ENCODE data around the gene IKZF2. TPM values are rescaled to one million over a fixed set of nuclear protein-coding genes. Genes with fewer than 3 reads are reported as not detected.

Gene IKZF2
- total RNA-seq, 1 donor from 2014 or later: 57.0 TPM

DNA sequence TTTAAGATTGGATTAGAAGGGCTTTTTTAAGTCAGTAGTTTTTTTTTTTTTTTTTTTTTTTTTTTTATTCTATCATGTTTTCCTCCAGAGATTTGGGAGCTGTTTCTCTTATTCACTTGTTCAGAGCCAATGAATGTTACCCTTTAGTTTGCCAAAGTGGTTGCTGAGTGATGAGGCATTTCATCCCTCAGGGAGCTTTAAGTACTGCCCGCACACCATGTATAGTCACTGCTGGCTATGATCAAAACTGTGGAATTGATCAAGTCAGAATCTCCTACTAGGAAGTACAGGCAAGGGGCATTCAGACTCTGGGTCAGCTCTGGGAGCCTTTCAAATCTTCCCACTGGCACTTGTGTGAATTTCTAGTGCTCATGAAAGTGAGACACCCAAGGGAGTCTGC lies 201.6 kb downstream of the IKZF2 start:
- H3K27ac Mint-ChIP-seq: no peak overlapping the region
- H3K27me3 Mint-ChIP-seq: no peaks in the 10 kb centered on the region
- H3K36me3 Mint-ChIP-seq: peaks cover 12% of the 10 kb centered on the region
- H3K9me3 Mint-ChIP-seq: no peaks in the 10 kb centered on the region
- no peak overlapping the region for H3K4me3 Mint-ChIP-seq
- DNase-seq (ENCODE audit: extremely low spot score, unreplicated experiment): no peak
- no peak for TF ChIP-seq CTCF (conservative IDR thresholded peaks at IDR 0.05)
- H3K4me1 Mint-ChIP-seq (ENCODE audit: unreplicated experiment): no peaks in the 10 kb centered on the region

Other genes with a start within 250 kb of the IKZF2 start
- 54.8 and 70.6 TPM in 2 replicates for gene SPAG16, start 132.9 kb upstream of the IKZF2 start, total RNA-seq (ENCODE audit: low replicate concordance)